ENCODE data around the gene CAMLG.
"Not testable (repeated sequence)": the region's sequence is repeated elsewhere in the genome, so short reads cannot be mapped to it uniquely, and the experiment has no call there.

CAMLG gene

GRCh38 chr5:134738133-134738962, at the start of gene CAMLG:
Gene CAMLG, plus strand, starts transcription at chr5:134738548. Its CDS starts 73 bp downstream, at chr5:134738621.
- peak; percentile 96 for DNase-seq (ENCODE audit: low read depth)
- peak; percentile 40 for TF ChIP-seq CTCF (conservative IDR thresholded peaks at IDR 0.05; ENCODE audit: low read length)
- peak within 1 kb of the TSS; percentile 92 for H3K4me3 ChIP-seq (ENCODE audit: low read length)

- not testable (repeated sequence) for H3K4me3 ChIP-seq (ENCODE audit: low read length); DNase-seq (ENCODE audit: low read depth)
Measured at GRCh38 chr5:134690144-134690543, 48.2 kb upstream of the CAMLG start.

GRCh38 chr5:134692722-134693121, 45.6 kb upstream of the CAMLG start:
- TF ChIP-seq CTCF (conservative IDR thresholded peaks at IDR 0.05; ENCODE audit: low read length) = no peak
- no peak for DNase-seq (ENCODE audit: low read depth)
- no peak overlapping the region for H3K4me3 ChIP-seq (ENCODE audit: low read length)

GRCh38 chr5:134708301-134708700, 30.0 kb upstream of the CAMLG start:
- peak; percentile 33 for DNase-seq (ENCODE audit: low read depth)
- no peak for TF ChIP-seq CTCF (conservative IDR thresholded peaks at IDR 0.05; ENCODE audit: low read length)
- no peak overlapping the region for H3K4me3 ChIP-seq (ENCODE audit: low read length)

GRCh38 chr5:134714120-134714519, 24.2 kb upstream of the CAMLG start:
- DNase-seq (ENCODE audit: low read depth) = no peak
- TF ChIP-seq CTCF (conservative IDR thresholded peaks at IDR 0.05; ENCODE audit: low read length) = no peak
- H3K4me3 ChIP-seq (ENCODE audit: low read length) = no peak overlapping the region

- TF ChIP-seq CTCF (conservative IDR thresholded peaks at IDR 0.05; ENCODE audit: low read length) = no peak
- no peak overlapping the region for H3K4me3 ChIP-seq (ENCODE audit: low read length)
Measured at GRCh38 chr5:134714541-134714940, 23.8 kb upstream of the CAMLG start.

GRCh38 chr5:134715466-134715865, 22.9 kb upstream of the CAMLG start:
- not testable (repeated sequence) for H3K4me3 ChIP-seq (ENCODE audit: low read length); DNase-seq (ENCODE audit: low read depth)

More at GRCh38 chr5:134714541-134714940, 23.8 kb upstream of the CAMLG start:
- no peak for DNase-seq (ENCODE audit: low read depth)

GRCh38 chr5:134724872-134725271, 13.5 kb upstream of the CAMLG start:
- H3K4me3 ChIP-seq (ENCODE audit: low read length) = no peak overlapping the region
- DNase-seq (ENCODE audit: low read depth) = no peak
- TF ChIP-seq CTCF (conservative IDR thresholded peaks at IDR 0.05; ENCODE audit: low read length) = no peak

Data from AG10803 (cell line).